ENCODE data around the gene ECHDC3.
"Not testable (repeated sequence)": the region's sequence is repeated elsewhere in the genome, so short reads cannot be mapped to it uniquely, and the experiment has no call there.

The ECHDC3 gene

DNA sequence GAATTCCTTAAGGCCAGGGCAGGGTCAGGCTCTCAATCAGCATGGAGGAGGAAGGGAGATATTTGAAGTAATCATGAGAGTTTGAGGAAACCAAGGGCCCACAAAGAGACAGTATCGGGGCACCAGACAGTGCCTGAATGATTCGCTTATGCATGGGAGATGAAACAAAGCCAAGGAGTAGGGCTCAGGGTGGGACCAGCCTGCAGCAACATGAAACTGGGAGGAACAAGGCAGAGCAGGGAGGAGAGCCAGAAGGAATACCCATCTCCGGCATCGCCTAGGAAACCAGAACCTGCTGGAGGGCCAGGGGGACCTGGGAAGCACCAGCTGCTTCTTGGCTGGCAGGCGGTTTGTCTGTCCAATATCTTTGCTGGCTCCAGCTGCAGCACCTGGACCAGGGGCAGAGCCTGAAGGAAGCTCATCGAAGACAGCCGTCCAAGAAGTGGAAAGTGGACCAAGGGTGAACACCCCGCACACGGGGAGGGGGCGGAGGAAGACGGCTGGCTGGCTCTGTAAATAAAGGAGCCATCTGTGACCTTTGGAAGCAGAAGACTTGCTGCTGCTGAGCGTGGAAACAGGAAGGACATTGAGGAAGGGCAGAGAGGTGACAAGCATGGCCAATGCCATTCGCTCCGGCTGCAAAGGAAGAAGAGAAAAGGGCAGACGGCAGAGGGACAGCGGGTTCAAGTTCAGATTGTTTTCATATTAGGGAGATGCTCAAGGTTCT, 34.4 kb upstream of the ECHDC3 start:
- H3K9ac ChIP-seq: no peak overlapping the region
- H2AFZ ChIP-seq (ENCODE audit: low read depth): no peak overlapping the region
- H3K4me2 ChIP-seq: no peak overlapping the region
- H3K79me2 ChIP-seq (ENCODE audit: insufficient read depth, low read depth): no peaks in the 10 kb centered on the region
- TF ChIP-seq, protein P1, sequence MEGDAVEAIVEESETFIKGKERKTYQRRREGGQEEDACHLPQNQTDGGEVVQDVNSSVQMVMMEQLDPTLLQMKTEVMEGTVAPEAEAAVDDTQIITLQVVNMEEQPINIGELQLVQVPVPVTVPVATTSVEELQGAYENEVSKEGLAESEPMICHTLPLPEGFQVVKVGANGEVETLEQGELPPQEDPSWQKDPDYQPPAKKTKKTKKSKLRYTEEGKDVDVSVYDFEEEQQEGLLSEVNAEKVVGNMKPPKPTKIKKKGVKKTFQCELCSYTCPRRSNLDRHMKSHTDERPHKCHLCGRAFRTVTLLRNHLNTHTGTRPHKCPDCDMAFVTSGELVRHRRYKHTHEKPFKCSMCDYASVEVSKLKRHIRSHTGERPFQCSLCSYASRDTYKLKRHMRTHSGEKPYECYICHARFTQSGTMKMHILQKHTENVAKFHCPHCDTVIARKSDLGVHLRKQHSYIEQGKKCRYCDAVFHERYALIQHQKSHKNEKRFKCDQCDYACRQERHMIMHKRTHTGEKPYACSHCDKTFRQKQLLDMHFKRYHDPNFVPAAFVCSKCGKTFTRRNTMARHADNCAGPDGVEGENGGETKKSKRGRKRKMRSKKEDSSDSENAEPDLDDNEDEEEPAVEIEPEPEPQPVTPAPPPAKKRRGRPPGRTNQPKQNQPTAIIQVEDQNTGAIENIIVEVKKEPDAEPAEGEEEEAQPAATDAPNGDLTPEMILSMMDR (conservative IDR thresholded peaks at IDR 0.05; ENCODE audit: low read depth, low read length): no peak
- no peak overlapping the region for H3K27ac ChIP-seq
- H3K4me1 ChIP-seq (ENCODE audit: low read depth, poor library complexity, severe bottlenecking): peaks cover 15% of the 10 kb centered on the region
- no peaks in the 10 kb centered on the region for H3K36me3 ChIP-seq (ENCODE audit: insufficient read depth)
- no peak overlapping the region for H3K4me3 ChIP-seq (IDR thresholded peaks at IDR 0.05; ENCODE audit: insufficient read depth, low read depth, low read length)
- no peaks in the 10 kb centered on the region for H4K20me1 ChIP-seq (ENCODE audit: insufficient read depth)
- H3K27me3 ChIP-seq (ENCODE audit: insufficient read depth, low read depth): peaks cover 89% of the 10 kb centered on the region

DNA sequence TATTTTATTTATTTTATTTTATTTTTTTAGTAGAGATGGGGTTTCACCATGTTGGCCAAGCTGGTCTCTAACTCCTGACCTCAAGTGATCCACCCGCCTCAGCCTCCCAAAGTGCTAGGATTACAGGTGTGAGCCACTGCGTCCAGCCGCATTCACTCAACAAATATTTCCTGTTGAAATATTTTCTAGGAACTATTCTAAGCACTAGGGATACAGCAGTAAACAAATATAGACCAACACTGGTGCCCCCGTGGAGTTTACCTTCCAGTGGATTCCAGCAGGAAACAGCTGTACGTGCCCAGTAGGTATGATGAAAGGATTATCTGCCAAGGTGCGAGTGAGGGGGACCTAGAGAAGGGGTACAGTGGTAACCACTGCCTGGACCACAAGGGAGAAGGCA, 33.4 kb upstream of the ECHDC3 start:
- H2AFZ ChIP-seq (ENCODE audit: low read depth): not testable (repeated sequence)
- peaks cover 15% of the 10 kb centered on the region for H3K4me1 ChIP-seq (ENCODE audit: low read depth, poor library complexity, severe bottlenecking)

DNA sequence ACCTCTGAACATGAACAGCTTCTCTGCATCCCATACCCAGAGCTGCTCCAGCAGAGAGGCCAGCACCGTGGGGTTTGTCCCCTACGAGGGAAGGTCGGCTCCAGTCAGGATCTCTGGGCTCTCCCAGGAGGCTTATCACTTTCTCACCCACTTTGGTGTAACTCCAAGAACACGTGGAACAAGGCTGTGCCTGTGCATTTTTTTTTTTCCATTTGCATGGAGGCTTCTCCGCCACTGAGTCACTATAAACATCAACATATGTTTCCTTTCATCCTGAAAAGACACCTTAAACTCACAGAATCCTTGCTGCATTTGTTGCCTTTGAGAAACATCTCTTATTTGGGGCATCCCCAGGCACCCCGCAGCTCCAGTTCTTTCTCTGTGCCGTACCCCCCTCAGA, 29.4 kb upstream of the ECHDC3 start:
- peaks cover 96% of the 10 kb centered on the region for H3K27me3 ChIP-seq (ENCODE audit: insufficient read depth, low read depth)
- TF ChIP-seq, protein P1 (conservative IDR thresholded peaks at IDR 0.05; ENCODE audit: low read depth, low read length): no peak
- no peak overlapping the region for H2AFZ ChIP-seq (ENCODE audit: low read depth)
- no peaks in the 10 kb centered on the region for H4K20me1 ChIP-seq (ENCODE audit: insufficient read depth)
- peaks cover 24% of the 10 kb centered on the region for H3K4me1 ChIP-seq (ENCODE audit: low read depth, poor library complexity, severe bottlenecking)
- H3K9ac ChIP-seq: no peak overlapping the region
- H3K4me3 ChIP-seq (IDR thresholded peaks at IDR 0.05; ENCODE audit: insufficient read depth, low read depth, low read length): no peak overlapping the region
- no peak overlapping the region for H3K4me2 ChIP-seq
- no peaks in the 10 kb centered on the region for H3K36me3 ChIP-seq (ENCODE audit: insufficient read depth)
- no peaks in the 10 kb centered on the region for H3K79me2 ChIP-seq (ENCODE audit: insufficient read depth, low read depth)
- no peak overlapping the region for H3K27ac ChIP-seq

More for the DNA sequence above, 33.4 kb upstream of the ECHDC3 start:
- H3K27ac ChIP-seq; H3K4me3 ChIP-seq (IDR thresholded peaks at IDR 0.05; ENCODE audit: insufficient read depth, low read depth, low read length); H3K9ac ChIP-seq; H3K79me2 ChIP-seq (ENCODE audit: insufficient read depth, low read depth); H3K36me3 ChIP-seq (ENCODE audit: insufficient read depth); H3K4me2 ChIP-seq; H4K20me1 ChIP-seq (ENCODE audit: insufficient read depth): not testable (repeated sequence)
- peaks cover 96% of the 10 kb centered on the region for H3K27me3 ChIP-seq (ENCODE audit: insufficient read depth, low read depth)

DNA sequence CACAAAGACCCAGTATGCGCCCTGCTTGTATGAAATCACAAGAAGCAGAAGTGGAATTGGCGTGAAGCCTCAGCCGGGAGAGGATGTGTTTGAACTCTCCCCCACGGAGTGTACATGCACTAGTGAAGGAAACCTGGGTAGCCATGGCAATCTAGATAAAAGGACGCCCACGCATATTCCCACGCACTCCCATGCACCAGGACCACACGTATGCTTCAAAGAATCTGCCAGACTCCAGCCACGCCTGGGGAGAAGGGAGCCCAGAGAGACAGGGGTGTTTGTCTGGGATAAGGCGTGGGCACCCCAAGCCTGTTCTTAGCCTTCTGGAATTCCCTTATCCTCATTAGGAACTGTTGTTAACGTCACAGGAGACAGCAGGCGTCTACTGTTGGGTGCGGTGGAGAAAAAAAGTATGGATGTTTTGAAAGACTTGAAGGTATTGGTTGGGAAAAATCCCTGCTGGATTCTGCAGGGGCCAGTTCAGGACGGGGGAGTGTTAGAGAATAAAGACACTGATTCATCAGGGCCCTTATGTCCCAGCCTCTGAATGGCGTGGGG, 28.9 kb upstream of the ECHDC3 start:
- Histone ChIP-seq H3K4me3 (IDR thresholded peaks at IDR 0.05; ENCODE audit: insufficient read depth, low read depth, low read length) (no peak overlapping the region), H3K36me3 (ENCODE audit: insufficient read depth) (no peaks in the 10 kb centered on the region), H4K20me1 (ENCODE audit: insufficient read depth) (no peaks in the 10 kb centered on the region; the same call in 1 of the 2 replicates), H3K4me1 (ENCODE audit: low read depth, poor library complexity, severe bottlenecking) (peaks cover 29% of the 10 kb centered on the region), H3K9ac (no peak overlapping the region), H3K27ac (no peak overlapping the region), H3K27me3 (ENCODE audit: insufficient read depth, low read depth) (peaks cover 91% of the 10 kb centered on the region), H3K79me2 (ENCODE audit: insufficient read depth, low read depth) (no peaks in the 10 kb centered on the region), H3K4me2 (no peak overlapping the region), H2AFZ (ENCODE audit: low read depth) (no peak overlapping the region)
- TF ChIP-seq, protein P1 (conservative IDR thresholded peaks at IDR 0.05; ENCODE audit: low read depth, low read length): no peak

DNA sequence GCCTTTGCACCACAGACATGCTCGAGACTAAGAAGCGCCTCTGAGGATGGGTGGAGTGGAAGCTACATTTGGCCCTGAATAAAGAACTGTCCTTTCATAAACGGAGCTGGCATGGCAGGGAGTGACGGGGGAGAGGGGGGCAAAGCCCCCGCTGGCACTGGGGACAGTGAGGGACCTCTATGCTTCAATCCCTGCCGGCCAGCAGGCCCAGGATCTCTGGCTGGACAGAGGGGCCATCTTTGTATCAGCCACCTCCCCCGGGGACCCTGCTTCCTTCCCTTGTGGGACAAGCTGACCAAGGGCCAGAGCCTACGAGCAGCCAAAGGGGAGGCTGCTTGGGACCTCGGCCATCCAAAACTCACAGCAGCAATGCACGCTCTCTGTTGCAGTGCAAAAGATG, 28.2 kb upstream of the ECHDC3 start:
- TF ChIP-seq, protein P1 (conservative IDR thresholded peaks at IDR 0.05; ENCODE audit: low read depth, low read length): no peak
- Histone ChIP-seq H3K4me2 (no peak overlapping the region), H3K27ac (no peak overlapping the region), H3K36me3 (ENCODE audit: insufficient read depth) (no peaks in the 10 kb centered on the region), H3K9ac (no peak overlapping the region), H3K79me2 (ENCODE audit: insufficient read depth, low read depth) (no peaks in the 10 kb centered on the region), H3K4me3 (IDR thresholded peaks at IDR 0.05; ENCODE audit: insufficient read depth, low read depth, low read length) (no peak overlapping the region), H3K4me1 (ENCODE audit: low read depth, poor library complexity, severe bottlenecking) (peaks cover 34% of the 10 kb centered on the region), H4K20me1 (ENCODE audit: insufficient read depth) (no peaks in the 10 kb centered on the region; the same call in 1 of the 2 replicates), H3K27me3 (ENCODE audit: insufficient read depth, low read depth) (peaks cover 88% of the 10 kb centered on the region), H2AFZ (ENCODE audit: low read depth) (no peak overlapping the region)
